Inflammatory macrophage treated with lipopolysaccharide for 4 hours (primary cell): Measurements from ENCODE around the gene PSD.

ENCODE experiments used
- DNase-seq: peaks from one replicate; pipeline ENCODE4 v3.0.0-alpha.2; 2020

The PSD gene

GRCh38 chr10:102438374-102438773 is 19.8 kb upstream of the PSD start:
- DNase-seq: no peak

GRCh38 chr10:102437515-102437914 is 18.9 kb upstream of the PSD start:
- DNase-seq: no peak

- no peak for DNase-seq
Measured at GRCh38 chr10:102436312-102436711, 17.7 kb upstream of the PSD start.

GRCh38 chr10:102435529-102436233 is 17.1 kb upstream of the PSD start:
- peak; percentile 43 for DNase-seq

- DNase-seq: no peak
Measured at GRCh38 chr10:102435133-102435497, 16.5 kb upstream of the PSD start.

- peak; percentile 66 for DNase-seq
Measured at GRCh38 chr10:102434394-102435132, 16.0 kb upstream of the PSD start.

- peak; percentile 67 for DNase-seq
Measured at GRCh38 chr10:102433619-102434046, 15.0 kb upstream of the PSD start.

DNA sequence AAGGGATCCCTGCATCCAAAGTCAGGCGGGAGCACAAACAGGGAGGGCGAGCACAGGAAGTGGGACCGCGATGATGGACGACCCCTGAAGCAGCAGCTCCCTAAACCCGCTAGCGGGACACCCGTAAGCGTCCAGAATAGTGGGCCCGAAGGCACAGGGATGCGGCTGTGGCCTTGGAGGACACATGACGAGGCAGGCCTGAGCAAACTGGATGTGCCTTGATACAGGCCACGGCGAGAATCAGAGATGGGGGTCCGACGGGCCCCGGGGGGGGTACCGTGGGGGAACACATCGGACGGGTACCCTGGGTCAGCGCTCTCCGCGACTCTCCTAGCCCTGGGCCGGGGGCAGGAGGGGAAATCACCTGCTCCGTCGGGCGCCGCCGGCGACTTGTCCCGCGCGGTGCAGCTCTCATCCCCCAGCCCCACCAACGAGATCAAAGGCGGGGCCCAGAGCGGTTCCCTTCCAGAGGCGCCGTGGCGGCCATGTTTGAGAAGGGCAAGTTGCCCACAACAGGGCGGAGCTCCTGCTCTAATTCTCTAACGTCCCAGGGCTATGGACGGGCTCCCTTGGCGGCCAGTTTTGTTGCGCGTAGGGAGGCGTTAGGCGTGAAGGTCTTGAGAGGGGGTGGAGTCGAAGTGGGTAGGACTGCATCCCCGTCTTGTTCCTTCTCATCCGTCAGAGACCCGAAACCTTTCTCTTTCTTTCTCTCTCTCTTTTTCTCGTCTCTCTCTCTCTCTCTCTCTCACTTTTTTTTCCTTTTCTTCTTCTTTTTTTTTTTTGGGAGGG is 13.8 kb upstream of the PSD start, which contains the start of gene CUEDC2:
Gene CUEDC2 (minus strand): TSS at position 413 of the 789 bp plus-strand sequence. CDS start 7,386 bp downstream, outside the sequence.
- DNase-seq: peak; percentile 98

- no peak for DNase-seq
Measured at GRCh38 chr10:102431452-102432124, 13.0 kb upstream of the PSD start.

DNA sequence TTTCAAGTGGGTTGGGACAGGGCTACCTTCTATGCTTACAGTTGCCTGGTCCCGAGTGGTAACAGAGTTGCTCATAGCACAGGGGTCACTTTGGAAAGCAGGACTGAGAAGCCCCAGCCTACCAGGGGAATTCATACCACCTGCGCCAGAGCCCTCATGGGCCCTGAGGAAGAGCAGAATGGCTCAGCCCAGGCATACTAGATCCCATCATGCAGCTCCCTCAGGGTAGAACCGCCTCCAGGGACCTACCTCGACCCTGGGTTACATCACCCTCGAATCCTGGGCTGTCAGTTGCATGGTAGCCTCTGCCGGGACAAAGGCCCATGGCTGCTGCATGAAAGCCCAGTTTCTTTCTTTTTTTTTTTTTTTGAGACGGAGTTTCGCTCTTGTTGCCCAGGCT is 10.9 kb upstream of the PSD start:
- no peak for DNase-seq

GRCh38 chr10:102426803-102427287 is 8.3 kb upstream of the PSD start:
- DNase-seq: no peak

- no peak for DNase-seq
Measured at GRCh38 chr10:102425444-102425843, 6.9 kb upstream of the PSD start.

GRCh38 chr10:102424916-102425315 is 6.3 kb upstream of the PSD start:
- DNase-seq: no peak

- DNase-seq: no peak
Measured at GRCh38 chr10:102424145-102424544, 5.6 kb upstream of the PSD start.

- DNase-seq: no peak
Measured at GRCh38 chr10:102423372-102423968, 4.9 kb upstream of the PSD start.

- DNase-seq: peak; percentile 83
Measured at GRCh38 chr10:102422545-102423129, 4.1 kb upstream of the PSD start.

DNA sequence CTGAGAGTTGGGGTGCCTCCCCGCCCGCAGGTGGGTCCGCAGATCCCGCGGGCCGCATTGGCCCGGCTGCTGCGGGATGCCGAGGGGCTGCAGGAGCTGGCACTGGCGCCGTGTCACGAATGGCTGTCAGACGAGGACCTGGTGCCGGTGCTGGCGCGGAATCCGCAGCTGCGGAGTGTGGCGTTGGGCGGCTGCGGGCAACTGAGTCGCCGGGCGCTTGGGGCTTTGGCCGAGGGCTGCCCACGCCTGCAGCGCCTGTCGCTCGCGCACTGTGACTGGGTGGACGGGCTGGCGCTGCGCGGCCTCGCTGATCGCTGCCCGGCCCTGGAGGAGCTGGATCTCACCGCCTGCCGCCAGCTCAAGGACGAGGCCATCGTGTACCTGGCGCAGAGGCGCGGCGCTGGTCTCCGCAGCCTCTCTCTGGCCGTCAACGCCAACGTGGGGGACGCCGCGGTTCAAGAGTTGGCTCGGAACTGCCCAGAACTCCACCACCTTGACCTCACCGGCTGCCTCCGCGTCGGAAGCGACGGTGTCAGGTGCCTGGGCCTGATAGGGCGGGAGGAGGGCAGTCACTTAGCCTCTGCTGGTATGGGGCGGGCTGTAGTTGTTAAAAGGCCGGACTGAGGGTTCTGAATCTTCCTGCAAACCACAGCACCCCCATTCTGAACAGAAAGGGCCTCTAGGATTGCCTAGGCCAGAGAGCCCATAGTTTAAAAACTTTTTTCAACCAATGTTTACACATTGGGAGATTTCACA is 3.4 kb upstream of the PSD start:
- peak; percentile 52 for DNase-seq

- DNase-seq: no peak
Measured at GRCh38 chr10:102421507-102421756, 2.8 kb upstream of the PSD start.

DNA sequence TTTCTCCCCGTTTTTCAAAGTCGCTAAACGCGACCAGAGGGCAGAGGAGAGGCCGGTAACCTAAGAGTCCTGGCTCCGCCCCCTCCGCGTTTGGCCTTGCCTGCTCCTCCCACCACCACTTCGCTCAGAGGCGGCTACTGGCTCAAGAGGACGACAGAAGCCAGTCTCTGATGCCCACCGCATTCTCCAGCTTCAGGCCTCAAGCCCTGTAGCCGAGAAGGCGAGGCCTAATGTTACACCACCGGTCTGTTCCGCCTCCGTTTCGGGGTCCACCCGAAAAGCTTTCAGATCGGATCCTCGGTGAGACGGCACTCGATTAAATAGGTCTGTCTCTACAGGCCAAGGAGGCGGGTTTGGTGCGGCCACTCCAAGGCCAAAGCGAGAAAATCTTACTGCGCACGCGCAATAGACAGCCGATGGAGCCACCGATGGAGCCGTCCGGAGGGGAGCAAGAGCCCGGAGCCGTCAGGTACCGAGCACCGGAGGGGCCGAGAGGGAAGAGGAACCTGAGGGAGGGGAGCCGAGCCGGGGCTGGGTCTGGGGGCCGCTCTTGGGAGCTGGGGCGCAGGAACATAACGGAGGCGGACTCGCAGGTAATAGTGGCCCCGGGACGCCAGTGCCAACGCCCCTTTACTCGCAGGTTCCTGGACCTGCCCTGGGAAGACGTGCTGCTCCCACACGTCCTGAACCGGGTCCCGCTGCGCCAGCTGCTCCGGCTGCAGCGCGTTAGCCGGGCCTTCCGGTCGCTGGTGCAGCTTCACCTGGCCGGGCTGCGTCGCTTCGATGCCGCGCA is 2.3 kb upstream of the PSD start, which contains the start of gene FBXL15:
Gene FBXL15 (plus strand): TSS at position 123 of the 793 bp plus-strand sequence. CDS start 294 bp downstream, at position 417.
- DNase-seq: peak; percentile 97

DNA sequence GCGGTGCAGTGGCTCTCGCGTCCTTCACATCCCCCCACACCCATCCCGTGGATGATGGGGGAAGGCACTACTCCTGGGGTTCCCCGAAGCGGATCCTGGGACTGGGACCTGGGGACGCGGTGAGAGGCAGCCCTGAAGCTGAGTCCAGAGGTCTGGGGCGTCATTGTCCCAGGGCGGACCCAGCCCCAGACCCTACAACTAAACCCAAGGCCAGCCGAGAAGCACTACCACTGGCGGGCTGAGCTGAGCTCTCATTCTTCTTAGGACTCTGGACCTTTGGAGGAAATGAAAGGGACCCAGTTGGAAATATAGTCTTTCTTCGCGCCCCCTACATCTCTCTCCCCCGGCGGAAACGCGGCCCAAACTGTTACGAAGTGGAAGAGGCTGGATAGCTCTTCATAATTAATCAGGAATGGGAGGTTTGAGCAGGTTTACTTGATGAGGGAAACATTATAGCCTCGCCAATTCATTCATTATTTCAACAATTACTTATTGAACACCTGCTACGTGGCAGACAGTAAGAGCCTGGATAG is 1.7 kb upstream of the PSD start:
- DNase-seq: no peak
